H1 (cell line): Measurements from ENCODE around the gene TMEM72. TPM values are rescaled to one million over a fixed set of nuclear protein-coding genes. Genes with fewer than 3 reads are reported as not detected.

ENCODE experiments used
- CTCF ChIA-PET: fragments of 300-600 bp; sonication (Branson Sonifier 250); formaldehyde crosslinking; loops from one replicate; lab custom pipeline; 2021; ENCODE audit not compliant: partially characterized antibody; lab: Charles Lee
- POLR2A ChIA-PET: fragments of 300-600 bp; sonication (Branson Sonifier 250); formaldehyde crosslinking; loops from one replicate; lab custom pipeline; 2021; ENCODE audit warnings: inconsistent platforms; ENCODE audit not compliant: partially characterized antibody; lab: Charles Lee
- DNase-seq, 2 experiments: peaks; one replicate each; pipeline versions ENCODE4 v3.0.0 to v3.0.0-alpha.2; 2010 to 2022; ENCODE audit warnings: low spot score in 2 of 2, low read depth in 1 of 2, mixed read lengths in 1 of 2
- FAIRE-seq: peaks from 2 replicates; lab custom pipeline; 2011; peaks lifted over from hg19 to GRCh38; lab: Jason Lieb, UNC
- H2AFZ ChIP-seq: 2 replicates; pipeline ENCODE4 v1.8.1; 2012; ENCODE audit warnings: low read length, inconsistent platforms
- H2AK5ac ChIP-seq: 2 replicates; pipeline ENCODE4 v1.6.1; 2013; ENCODE audit warnings: low read depth, low read length
- H2BK120ac ChIP-seq: replicated peaks from 2 replicates; pipeline ENCODE3; 2013; ENCODE audit warnings: low read depth, low read length, inconsistent platforms
- H2BK12ac ChIP-seq: 2 replicates; pipeline ENCODE4 v1.6.1; 2013; ENCODE audit warnings: low read depth, low read length
- H2BK15ac ChIP-seq: 2 replicates; pipeline ENCODE4 v1.6.1; 2013; ENCODE audit warnings: low read length
- H2BK20ac ChIP-seq: 2 replicates; pipeline ENCODE4 v1.6.1; 2013; ENCODE audit warnings: low read length
- H2BK5ac ChIP-seq: 2 replicates; pipeline ENCODE4 v1.6.1; 2013; ENCODE audit warnings: low read depth, low read length
- H3K14ac ChIP-seq: 2 replicates; pipeline ENCODE4 v1.6.1; 2013; ENCODE audit warnings: inconsistent platforms; ENCODE audit not compliant: insufficient read length
- H3K18ac ChIP-seq: 2 replicates; pipeline ENCODE4 v1.6.1; 2013; ENCODE audit warnings: low read length; ENCODE audit errors: extremely low read depth
- H3K23ac ChIP-seq: 2 replicates; pipeline ENCODE4 v1.6.1; 2013; ENCODE audit warnings: inconsistent platforms; ENCODE audit not compliant: insufficient read length
- H3K23me2 ChIP-seq: 2 replicates; pipeline ENCODE4 v1.6.1; 2013; ENCODE audit warnings: low read depth, low read length
- H3K27ac ChIP-seq: 2 replicates; pipeline ENCODE4 v1.6.1; 2011; ENCODE audit warnings: low read depth, low read length, inconsistent platforms
- H3K27me3 ChIP-seq, 4 experiments: replicated peaks in 1 of 4; 1 replicate in 1 of 4; 2 replicates in 3 of 4; pipeline versions ENCODE4 v1.6.1 to v1.8.1; 2011 to 2013; ENCODE audit warnings: low read length in 3 of 4, mild to moderate bottlenecking in 3 of 4, inconsistent platforms in 2 of 4, mixed read lengths in 2 of 4, moderate library complexity in 1 of 4; ENCODE audit not compliant: control insufficient read depth in 3 of 4, insufficient read depth in 3 of 4; ENCODE audit errors: extremely low read depth in 1 of 4
- H3K36me3 ChIP-seq, 4 experiments: 2 replicates each; pipeline versions ENCODE4 v1.6.1 to v1.8.1; 2011 to 2013; ENCODE audit warnings: mild to moderate bottlenecking in 4 of 4, low read length in 3 of 4, moderate library complexity in 2 of 4, control low read depth in 1 of 4, inconsistent platforms in 1 of 4; ENCODE audit not compliant: insufficient read depth in 4 of 4, control insufficient read depth in 2 of 4
- H3K4ac ChIP-seq: replicated peaks from 2 replicates; pipeline ENCODE3; 2013; ENCODE audit warnings: low read length, low read depth, mixed read lengths, inconsistent platforms; ENCODE audit not compliant: insufficient read length
- H3K4me1 ChIP-seq, 4 experiments: replicated peaks in 1 of 4; 1 replicate in 1 of 4; 2 replicates in 3 of 4; pipeline versions ENCODE4 v1.6.1 to v1.8.1; 2011 to 2013; ENCODE audit warnings: low read length in 3 of 4, inconsistent platforms in 2 of 4, mixed read lengths in 1 of 4; ENCODE audit not compliant: insufficient read depth in 4 of 4, control insufficient read depth in 3 of 4
- H3K4me2 ChIP-seq, 2 experiments: 2 replicates each; pipeline versions ENCODE4 v1.6.1 to v1.8.1; 2011 to 2013; ENCODE audit warnings: low read depth in 2 of 2, low read length in 2 of 2, control low read depth in 1 of 2, inconsistent platforms in 1 of 2, mild to moderate bottlenecking in 1 of 2; ENCODE audit not compliant: insufficient read depth in 1 of 2
- H3K4me3 ChIP-seq, 4 experiments: fragments of 200-600, 300-600 bp in 1 of 4; sonication (generic), shearing (Covaris generic), sonication (Bioruptor Twin) in 1 of 4; 2 replicates each; pipeline versions ENCODE4 v1.5.1 to v1.8.1; 2011 to 2016; ENCODE audit warnings: low read length in 4 of 4, low read depth in 3 of 4, control low read depth in 2 of 4, inconsistent platforms in 2 of 4, mild to moderate bottlenecking in 2 of 4, mixed read lengths in 1 of 4, moderate library complexity in 1 of 4; ENCODE audit not compliant: insufficient read depth in 2 of 4; ENCODE audit errors: extremely low read depth in 1 of 4
- H3K56ac ChIP-seq: replicated peaks from 2 replicates; pipeline ENCODE3; 2013; ENCODE audit warnings: low read depth, mild to moderate bottlenecking, mixed read lengths, low read length, inconsistent platforms; ENCODE audit not compliant: insufficient read length
- H3K79me1 ChIP-seq: 2 replicates; pipeline ENCODE4 v1.6.1; 2013; ENCODE audit warnings: low read depth, low read length, control low read depth
- H3K79me2 ChIP-seq, 2 experiments: 2 replicates each; pipeline versions ENCODE4 v1.6.1 to v1.8.1; 2012 to 2013; ENCODE audit warnings: low read length in 2 of 2, mild to moderate bottlenecking in 2 of 2, inconsistent platforms in 1 of 2; ENCODE audit not compliant: insufficient read depth in 2 of 2, control insufficient read depth in 1 of 2
- H3K9ac ChIP-seq, 4 experiments: replicated peaks in 1 of 4; 1 replicate in 1 of 4; 2 replicates in 3 of 4; pipeline versions ENCODE4 v1.6.1 to v1.8.1; 2011 to 2013; ENCODE audit warnings: low read depth in 3 of 4, low read length in 3 of 4, control low read depth in 2 of 4, mild to moderate bottlenecking in 2 of 4, moderate library complexity in 2 of 4, inconsistent platforms in 1 of 4; ENCODE audit errors: extremely low read depth in 1 of 4
- H3K9me3 ChIP-seq, 2 experiments: 2 replicates each; pipeline versions ENCODE4 v1.6.1 to v1.8.1; 2012 to 2013; ENCODE audit warnings: mild to moderate bottlenecking in 2 of 2, moderate library complexity in 2 of 2, control low read depth in 1 of 2, inconsistent platforms in 1 of 2, low read depth in 1 of 2, low read length in 1 of 2, mixed read lengths in 1 of 2; ENCODE audit not compliant: insufficient read depth in 2 of 2
- H4K20me1 ChIP-seq, 2 experiments: replicated peaks in 1 of 2; 2 replicates each; pipeline versions ENCODE3 to v1.8.1; 2011 to 2013; ENCODE audit warnings: inconsistent platforms in 2 of 2, low read length in 2 of 2, mild to moderate bottlenecking in 1 of 2; ENCODE audit not compliant: insufficient read depth in 2 of 2, control insufficient read depth in 1 of 2
- H4K5ac ChIP-seq: 2 replicates; pipeline ENCODE4 v1.6.1; 2013; ENCODE audit warnings: low read length, low read depth, mixed read lengths, inconsistent platforms; ENCODE audit not compliant: insufficient read length
- H4K8ac ChIP-seq: 2 replicates; pipeline ENCODE4 v1.8.0; 2013; ENCODE audit warnings: mild to moderate bottlenecking, moderate library complexity, low read length, inconsistent platforms; ENCODE audit not compliant: insufficient read depth; ENCODE audit errors: extremely low read depth
- H4K91ac ChIP-seq: replicated peaks from 2 replicates; pipeline ENCODE3; 2013; ENCODE audit warnings: low read length, mixed read lengths, inconsistent platforms; ENCODE audit not compliant: insufficient read length
- CBX8 ChIP-seq: fragments of 300-800, 300-1000 bp; sonication (generic); IDR thresholded peaks from 2 replicates; pipeline ENCODE4 v1.7.1; 2016; ENCODE audit warnings: low read depth, low read length, borderline replicate concordance
- CEBPB ChIP-seq: IDR thresholded peaks from 2 replicates; pipeline ENCODE4 v1.6.1; 2012; ENCODE audit warnings: low read depth, low read length
- CHD2 ChIP-seq: IDR thresholded peaks from 2 replicates; pipeline ENCODE4 v1.6.1; 2012; ENCODE audit warnings: low read length, improper control_type of control experiment
- EP300 ChIP-seq, 2 experiments: IDR thresholded peaks; 1 replicate in 1 of 2; 2 replicates in 1 of 2; pipeline ENCODE4 v1.6.1; 2011 to 2012; ENCODE audit warnings: low read depth in 2 of 2, low read length in 2 of 2, mild to moderate bottlenecking in 2 of 2, borderline replicate concordance in 1 of 2, inconsistent platforms in 1 of 2, moderate library complexity in 1 of 2
- KDM5A ChIP-seq: fragments of 200-600 bp; IDR thresholded peaks from 2 replicates; pipeline ENCODE4 v1.7.1; 2012; ENCODE audit warnings: mild to moderate bottlenecking, low read length, inconsistent platforms, mixed read lengths
- MAX ChIP-seq: IDR thresholded peaks from 2 replicates; pipeline ENCODE4 v1.6.1; 2012; ENCODE audit warnings: inconsistent platforms
- SAP30 ChIP-seq: fragments of 300-600 bp; sonication (generic); IDR thresholded peaks from 2 replicates; pipeline ENCODE4 v1.7.1; 2012; ENCODE audit warnings: low read length, moderate library complexity, mild to moderate bottlenecking, inconsistent platforms; ENCODE audit not compliant: insufficient read depth, insufficient replicate concordance
- SIN3A ChIP-seq, 2 experiments: IDR thresholded peaks in 1 of 2; conservative IDR thresholded peaks in 1 of 2; 2 replicates each; pipeline ENCODE4 v1.6.1; 2011 to 2012; ENCODE audit warnings: low read length in 2 of 2, improper control_type of control experiment in 1 of 2, low read depth in 1 of 2, mild to moderate bottlenecking in 1 of 2
- SP4 ChIP-seq: IDR thresholded peaks from 2 replicates; pipeline ENCODE4 v1.6.1; 2012; ENCODE audit warnings: low read length, inconsistent platforms
- SRF ChIP-seq: IDR thresholded peaks from 2 replicates; pipeline ENCODE4 v1.6.1; 2011; ENCODE audit warnings: mild to moderate bottlenecking, low read depth, low read length, moderate library complexity
- TEAD4 ChIP-seq: IDR thresholded peaks from 2 replicates; pipeline ENCODE4 v1.6.1; 2012; ENCODE audit warnings: low read depth, low read length, inconsistent platforms, mixed read lengths
- polyA plus RNA-seq, 7 experiments: library from polyadenylated mRNA; depleted of rRNA in 3 of 7; stranded (reverse) in 5 of 7; unstranded in 2 of 7; fragments of >200 nt in 5 of 7; fragments of 200-250 nt in 2 of 7; gene quantifications; 1 replicate in 5 of 7; 2 replicates in 1 of 7; 4 replicates in 1 of 7; pipeline versions ENCODE4 v1.2.1 to v1.2.3, GENCODE V29; 2011 to 2013; ENCODE audit warnings: missing spikeins in 2 of 7, mixed read lengths in 2 of 7
- total RNA-seq: library from RNA; stranded (reverse); fragmentation: NEBNext Ultra II Directional; extraction: Animal tissue kit (Norgen Biotek cat#: 25700); gene quantifications from 2 replicates; pipeline ENCODE4 v1.2.1, GENCODE V29; 2021
- TF ChIP-seq, protein P1 (sequence below), 3 experiments: IDR thresholded peaks; 1 replicate in 2 of 3; 2 replicates in 1 of 3; pipeline versions ENCODE4 v1.5.1 to v1.6.1; 2011; ENCODE audit warnings: low read length in 3 of 3, mild to moderate bottlenecking in 3 of 3, inconsistent platforms in 2 of 3, low read depth in 1 of 3, moderate library complexity in 1 of 3; ENCODE audit not compliant: insufficient read depth in 1 of 3; ENCODE audit errors: control extremely low read depth in 1 of 3

TMEM72 gene
- total and polyA plus RNA-seq, 2 of the 8 experiments (the other 6 are each of a cell fraction or from before 2014, with no cell fraction given), result not detected

- no peak for FAIRE-seq
- Histone ChIP-seq H3K14ac (no peak overlapping the region), H4K8ac (no peak overlapping the region), H2BK12ac (no peak overlapping the region), H3K27me3 (no peaks in the 10 kb centered on the region; a peak in 1 of 7 replicates), H3K18ac (no peak overlapping the region), H3K23ac (no peak overlapping the region), H2AFZ (no peak overlapping the region), H3K56ac (no peak overlapping the region), H2AK5ac (no peak overlapping the region), H3K27ac (no peak overlapping the region), H3K4me2 (no peak overlapping the region), H3K23me2 (peaks cover 4% of the 10 kb centered on the region), H4K91ac (no peak overlapping the region), H4K5ac (no peak overlapping the region), H4K20me1 (no peaks in the 10 kb centered on the region), H3K79me2 (no peaks in the 10 kb centered on the region), H2BK15ac (no peak overlapping the region), H3K79me1 (no peaks in the 10 kb centered on the region), H2BK120ac (no peak overlapping the region), H3K4me3 (no peak overlapping the region), H2BK5ac (no peak overlapping the region), H3K9me3 (no peaks in the 10 kb centered on the region), H3K4ac (no peak overlapping the region), H3K36me3 (no peaks in the 10 kb centered on the region), H3K4me1 (peaks cover 0 to 10% (median under 1%) of the 10 kb centered on the region in 4 experiments; a peak in 2 of 7 replicates), H3K9ac (no peak overlapping the region), H2BK20ac (no peak overlapping the region)
- POLR2A ChIA-PET, result interaction anchor here (2.6 kb wide), 1 partner anchor 9 kb away, joined by 14 read pairs; no protein-coding TSS in a partner anchor
- DNase-seq, result no peak
- CTCF ChIA-PET, result interaction anchor here (0.7 to 13.4 kb wide), 8 partner anchors 12 to 89 kb away, joined by 3 to 143 read pairs (median 4); partner anchors contain the start of gene DEPP1
- TF ChIP-seq SRF (no peak), KDM5A (no peak), MAX (no peak), CHD2 (no peak), SP4 (no peak), CBX8 (no peak), SIN3A (conservative IDR thresholded peaks at IDR 0.05 in 1 of 2, IDR thresholded peaks at IDR 0.05 in 1 of 2; ENCODE audit: low read depth in 1 of 2, low read length in 2 of 2) (no peak), SAP30 (no peak), EP300 (IDR thresholded peaks at IDR 0.05; ENCODE audit: borderline replicate concordance in 1 of 2, low read depth in 2 of 2, low read length in 2 of 2) (no peak), CEBPB (no peak), TEAD4 (no peak)
- TF ChIP-seq, protein P1, sequence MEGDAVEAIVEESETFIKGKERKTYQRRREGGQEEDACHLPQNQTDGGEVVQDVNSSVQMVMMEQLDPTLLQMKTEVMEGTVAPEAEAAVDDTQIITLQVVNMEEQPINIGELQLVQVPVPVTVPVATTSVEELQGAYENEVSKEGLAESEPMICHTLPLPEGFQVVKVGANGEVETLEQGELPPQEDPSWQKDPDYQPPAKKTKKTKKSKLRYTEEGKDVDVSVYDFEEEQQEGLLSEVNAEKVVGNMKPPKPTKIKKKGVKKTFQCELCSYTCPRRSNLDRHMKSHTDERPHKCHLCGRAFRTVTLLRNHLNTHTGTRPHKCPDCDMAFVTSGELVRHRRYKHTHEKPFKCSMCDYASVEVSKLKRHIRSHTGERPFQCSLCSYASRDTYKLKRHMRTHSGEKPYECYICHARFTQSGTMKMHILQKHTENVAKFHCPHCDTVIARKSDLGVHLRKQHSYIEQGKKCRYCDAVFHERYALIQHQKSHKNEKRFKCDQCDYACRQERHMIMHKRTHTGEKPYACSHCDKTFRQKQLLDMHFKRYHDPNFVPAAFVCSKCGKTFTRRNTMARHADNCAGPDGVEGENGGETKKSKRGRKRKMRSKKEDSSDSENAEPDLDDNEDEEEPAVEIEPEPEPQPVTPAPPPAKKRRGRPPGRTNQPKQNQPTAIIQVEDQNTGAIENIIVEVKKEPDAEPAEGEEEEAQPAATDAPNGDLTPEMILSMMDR (IDR thresholded peaks at IDR 0.05; ENCODE audit: control extremely low read depth in 1 of 3, insufficient read depth in 1 of 3, low read depth in 1 of 3, low read length in 3 of 3), result no peak
Observed at GRCh38 chr10:44954042-44954441, 42.9 kb downstream of the TMEM72 start.
